Measurements from ENCODE around the gene SSNA1.

- TF ChIP-seq ZNF274 (IDR thresholded peaks at IDR 0.05; ENCODE audit: low read depth, low read length) = no peak
- TF ChIP-seq YY1 (IDR thresholded peaks at IDR 0.05; ENCODE audit: insufficient read depth, insufficient read length) = no peak
Measured at GRCh38 chr9:137217276-137218211, 29.1 kb downstream of the SSNA1 start.
